Measurements from ENCODE around the gene TMUB2. TPM values are rescaled to one million over a fixed set of nuclear protein-coding genes. Genes with fewer than 3 reads are reported as not detected.
"Not testable (repeated sequence)": the region's sequence is repeated elsewhere in the genome, so short reads cannot be mapped to it uniquely, and the experiment has no call there.

Gene TMUB2
- total RNA-seq, 1 donor from 2014 or later: 19.0 TPM

GRCh38 chr17:44221862-44222111, 35.0 kb downstream of the TMUB2 start:
- intact Hi-C loops (cut with micrococcal nuclease): loop anchor here (1.0 kb wide), 1 partner anchor 105 kb away; no protein-coding TSS in a partner anchor
- peak; percentile 81 for DNase-seq
- peak overlapping the region; percentile 91 for H3K27ac Mint-ChIP-seq
- no peaks in the 10 kb centered on the region for H3K9me3 Mint-ChIP-seq
- peaks cover 23% of the 10 kb centered on the region for H3K4me1 Mint-ChIP-seq
- H3K36me3 Mint-ChIP-seq (ENCODE audit: low read depth): peaks cover 13% of the 10 kb centered on the region
- peaks cover 2% of the 10 kb centered on the region for H3K27me3 Mint-ChIP-seq
- H3K4me3 Mint-ChIP-seq: peak overlapping the region; percentile 94

- Mint-ChIP-seq H3K36me3 (ENCODE audit: low read depth) (peaks cover 9% of the 10 kb centered on the region), H3K4me3 (peak overlapping the region; percentile 94), H3K9me3 (no peaks in the 10 kb centered on the region), H3K27ac (peak overlapping the region; percentile 91), H3K27me3 (peaks cover 2% of the 10 kb centered on the region), H3K4me1 (peaks cover 20% of the 10 kb centered on the region)
- DNase-seq: peak; percentile 86
- intact Hi-C loops (cut with micrococcal nuclease): no loop called here
Measured at GRCh38 chr17:44222112-44222869, 35.5 kb downstream of the TMUB2 start.

GRCh38 chr17:44223541-44224071, 36.8 kb downstream of the TMUB2 start:
- Mint-ChIP-seq H3K27ac (no peak overlapping the region), H3K36me3 (ENCODE audit: low read depth) (peaks cover 2% of the 10 kb centered on the region), H3K27me3 (peaks cover 2% of the 10 kb centered on the region), H3K4me1 (peaks cover 15% of the 10 kb centered on the region), H3K4me3 (peak overlapping the region; percentile 10), H3K9me3 (no peaks in the 10 kb centered on the region)
- peak; percentile 54 for DNase-seq
- intact Hi-C loops (cut with micrococcal nuclease): no loop called here

GRCh38 chr17:44229090-44229489, 42.3 kb downstream of the TMUB2 start:
- Mint-ChIP-seq H3K27me3 (peaks cover 2% of the 10 kb centered on the region), H3K36me3 (ENCODE audit: low read depth) (no peaks in the 10 kb centered on the region), H3K27ac (no peak overlapping the region), H3K4me3 (no peak overlapping the region), H3K4me1 (no peaks in the 10 kb centered on the region), H3K9me3 (no peaks in the 10 kb centered on the region)
- intact Hi-C loops (cut with micrococcal nuclease): no loop called here
- no peak for DNase-seq

- Mint-ChIP-seq H3K4me3 (no peak overlapping the region), H3K27ac (no peak overlapping the region), H3K4me1 (peaks cover 3% of the 10 kb centered on the region), H3K9me3 (no peaks in the 10 kb centered on the region), H3K27me3 (peaks cover 2% of the 10 kb centered on the region), H3K36me3 (ENCODE audit: low read depth) (no peaks in the 10 kb centered on the region)
- intact Hi-C loops (cut with micrococcal nuclease): no loop called here
- DNase-seq: no peak
Measured at GRCh38 chr17:44230140-44230539, 43.4 kb downstream of the TMUB2 start.

GRCh38 chr17:44232061-44232460, 45.3 kb downstream of the TMUB2 start:
- Mint-ChIP-seq H3K27me3 (peaks cover 2% of the 10 kb centered on the region), H3K4me3 (no peak overlapping the region), H3K9me3 (no peaks in the 10 kb centered on the region), H3K4me1 (peaks cover 5% of the 10 kb centered on the region), H3K27ac (no peak overlapping the region), H3K36me3 (ENCODE audit: low read depth) (no peaks in the 10 kb centered on the region)
- no peak for DNase-seq
- intact Hi-C loops (cut with micrococcal nuclease): no loop called here

GRCh38 chr17:44233582-44233981, 46.8 kb downstream of the TMUB2 start:
- Mint-ChIP-seq H3K36me3 (ENCODE audit: low read depth) (no peaks in the 10 kb centered on the region), H3K9me3 (no peaks in the 10 kb centered on the region), H3K27me3 (peaks cover 2% of the 10 kb centered on the region), H3K27ac (no peak overlapping the region), H3K4me3 (no peak overlapping the region), H3K4me1 (peaks cover 5% of the 10 kb centered on the region)
- no peak for DNase-seq
- intact Hi-C loops (cut with micrococcal nuclease): no loop called here

GRCh38 chr17:44235583-44235936, 48.8 kb downstream of the TMUB2 start:
- Mint-ChIP-seq H3K36me3 (ENCODE audit: low read depth) (no peaks in the 10 kb centered on the region), H3K27me3 (peaks cover 2% of the 10 kb centered on the region)

GRCh38 chr17:44236444-44236991, 49.7 kb downstream of the TMUB2 start:
- Mint-ChIP-seq H3K27me3 (peaks cover 2% of the 10 kb centered on the region), H3K4me3 (no peak overlapping the region), H3K36me3 (ENCODE audit: low read depth) (no peaks in the 10 kb centered on the region), H3K9me3 (no peaks in the 10 kb centered on the region), H3K27ac (no peak overlapping the region), H3K4me1 (peaks cover 5% of the 10 kb centered on the region)
- DNase-seq: no peak
- intact Hi-C loops (cut with micrococcal nuclease): no loop called here

More at GRCh38 chr17:44235583-44235936, 48.8 kb downstream of the TMUB2 start:
- Mint-ChIP-seq H3K4me1 (peaks cover 5% of the 10 kb centered on the region), H3K9me3 (no peaks in the 10 kb centered on the region), H3K4me3 (no peak overlapping the region), H3K27ac (no peak overlapping the region)
- DNase-seq: no peak
- intact Hi-C loops (cut with micrococcal nuclease): no loop called here

- intact Hi-C loops (cut with micrococcal nuclease); H3K27me3 Mint-ChIP-seq; H3K27ac Mint-ChIP-seq; H3K4me3 Mint-ChIP-seq; H3K4me1 Mint-ChIP-seq; DNase-seq; H3K9me3 Mint-ChIP-seq; H3K36me3 Mint-ChIP-seq (ENCODE audit: low read depth): not testable (repeated sequence)
Measured at GRCh38 chr17:44237886-44238285, 51.1 kb downstream of the TMUB2 start.

- Mint-ChIP-seq H3K4me3 (no peak overlapping the region), H3K27me3 (no peaks in the 10 kb centered on the region), H3K9me3 (no peaks in the 10 kb centered on the region), H3K27ac (no peak overlapping the region), H3K4me1 (peaks cover 8% of the 10 kb centered on the region), H3K36me3 (ENCODE audit: low read depth) (no peaks in the 10 kb centered on the region)
- intact Hi-C loops (cut with micrococcal nuclease): no loop called here
- DNase-seq: no peak
Measured at GRCh38 chr17:44241106-44241624, 54.4 kb downstream of the TMUB2 start.

Other genes with a start within 250 kb of the TMUB2 start
- gene PPY, start 244.5 kb upstream of the TMUB2 start, total RNA-seq: not detected in 2 replicates
- gene PYY, start 233.0 kb upstream of the TMUB2 start, total RNA-seq: 0.26 TPM in 1 of 2 replicates, not detected in the other
- gene NAGS, start 182.3 kb upstream of the TMUB2 start, total RNA-seq: 0.59 and 0.91 TPM in 2 replicates
- gene TMEM101, start 172.0 kb upstream of the TMUB2 start, total RNA-seq: 27.5 and 32.8 TPM in 2 replicates
- gene LSM12, start 120.3 kb upstream of the TMUB2 start, total RNA-seq: 101 and 107 TPM in 2 replicates
- 33.3 and 34.1 TPM in 2 replicates for gene G6PC3, start 116.2 kb upstream of the TMUB2 start, total RNA-seq
- 16.1 and 17.7 TPM in 2 replicates for gene HDAC5, start 63.3 kb upstream of the TMUB2 start, total RNA-seq
- 23.8 and 24.5 TPM in 2 replicates for gene HROB, start 45.0 kb upstream of the TMUB2 start, total RNA-seq
- gene ASB16, start 16.3 kb upstream of the TMUB2 start, total RNA-seq: 0.09 and 0.78 TPM in 2 replicates
- 105 and 118 TPM in 2 replicates for gene ATXN7L3, start 12.9 kb downstream of the TMUB2 start, total RNA-seq
- 193 and 195 TPM in 2 replicates for gene UBTF, start 32.7 kb downstream of the TMUB2 start, total RNA-seq
- gene SLC4A1, start 81.2 kb downstream of the TMUB2 start, total RNA-seq: not detected in 2 replicates
- 0.42 TPM in 1 of 2 replicates, not detected in the other for gene RUNDC3A, start 121.6 kb downstream of the TMUB2 start, total RNA-seq
- 172 TPM in 2 replicates for gene SLC25A39, start 137.9 kb downstream of the TMUB2 start, total RNA-seq
- gene GRN, start 158.3 kb downstream of the TMUB2 start, total RNA-seq: 33.0 and 34.6 TPM in 2 replicates
- gene FAM171A2, start 176.9 kb downstream of the TMUB2 start, total RNA-seq: 0.21 and 0.26 TPM in 2 replicates
- gene ITGA2B, start 202.7 kb downstream of the TMUB2 start, total RNA-seq: 0.65 and 0.85 TPM in 2 replicates

Measured in activated CD4-positive, alpha-beta T cell treated with anti-CD3 and anti-CD28 coated beads, Interleukin-2, amount 10 ng/mL, durations not matched to agents 24 days and 14 days (primary cell).